DMS53 (cell line): ENCODE data around the gene CNN2.

Experiments
- DNase-seq: peaks from one replicate; lab custom pipeline; 2025; lab: John Stamatoyannopoulos, UW

Gene CNN2

DNA sequence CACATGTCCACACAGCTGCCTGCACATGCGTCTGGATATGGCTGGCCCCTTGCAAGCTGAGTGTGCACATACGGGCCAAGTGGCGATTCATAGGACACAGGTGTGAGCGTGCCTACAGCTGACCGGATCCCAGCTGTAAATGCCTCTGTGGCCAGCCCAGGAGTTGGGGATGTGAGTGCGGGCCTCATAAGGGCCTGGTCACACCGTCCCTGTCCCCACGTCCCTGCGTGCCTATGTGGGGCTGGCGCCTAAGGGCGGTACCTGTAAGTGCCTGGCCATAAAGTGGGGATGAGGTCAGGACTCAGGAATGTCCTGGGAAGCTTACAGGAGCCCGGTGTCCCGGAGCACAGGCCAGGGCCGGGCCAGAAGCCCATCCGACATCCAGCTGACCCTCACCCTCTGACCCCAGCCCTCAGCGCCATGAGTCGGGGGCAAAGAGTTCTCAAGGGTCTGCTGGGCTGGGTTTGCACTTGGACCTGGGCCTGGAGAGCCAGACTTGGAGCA is 39.2 kb downstream of the CNN2 start:
- peak; percentile 75 for DNase-seq

DNA sequence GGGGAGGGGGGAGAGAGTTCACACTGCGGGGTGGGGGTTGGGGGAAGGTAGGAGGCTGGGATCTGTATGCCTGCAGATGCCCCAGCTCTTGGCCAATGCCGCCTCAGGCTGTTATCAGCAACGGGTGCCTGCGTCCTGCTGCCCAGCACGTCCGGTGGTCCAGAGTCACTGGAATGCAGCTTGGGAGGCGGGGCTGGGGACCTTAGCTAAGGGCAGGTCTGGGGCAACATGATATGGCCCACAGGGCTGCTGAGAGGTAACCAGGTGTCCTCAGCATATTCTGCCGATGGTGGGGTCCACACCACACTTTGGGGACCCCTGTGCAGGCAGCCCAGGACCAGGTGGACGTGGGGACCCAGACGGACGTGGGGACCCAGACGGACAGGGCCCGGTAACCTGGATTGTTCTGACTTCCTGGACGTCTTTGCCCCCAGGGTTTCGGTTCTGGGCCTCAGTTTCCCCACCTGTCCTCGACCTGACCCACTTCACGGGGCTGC is 39.9 kb downstream of the CNN2 start:
- no peak for DNase-seq

DNA sequence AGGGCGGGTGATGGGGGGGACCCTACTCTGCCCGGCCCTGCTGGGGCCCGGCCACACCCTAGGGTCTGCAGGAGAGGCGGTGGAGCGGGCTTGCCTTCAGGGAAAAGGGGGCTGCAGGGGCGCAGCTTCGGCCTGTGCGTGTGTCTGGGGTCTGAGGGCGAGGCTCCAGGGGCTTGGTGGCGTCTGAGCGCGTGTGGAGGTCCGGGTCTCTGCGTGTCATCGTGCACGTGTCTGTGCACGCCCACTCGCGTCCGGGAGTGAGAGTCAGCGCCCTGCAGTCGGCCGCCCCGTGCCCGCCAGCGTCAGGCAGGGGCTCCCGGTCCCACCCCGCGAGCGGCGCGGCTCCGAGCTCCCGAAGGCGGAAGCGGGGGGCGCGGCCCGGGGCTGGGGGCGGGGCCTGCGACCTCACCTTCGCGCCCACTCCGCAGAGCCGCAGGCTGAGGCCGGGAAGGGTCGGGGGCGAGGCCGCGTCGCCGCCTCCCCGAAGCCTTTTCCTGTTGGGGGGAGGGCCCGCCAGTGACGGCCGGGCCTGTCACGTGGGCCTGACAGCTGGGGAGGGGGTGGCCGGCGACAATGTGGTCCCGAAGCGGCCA is 40.4 kb downstream of the CNN2 start, which contains the start of gene ARHGAP45:
Gene ARHGAP45, plus strand, starts transcription at position 420 of the 593 bp plus-strand sequence. CDS start 239 bp downstream, outside the sequence.
- DNase-seq: peak; percentile 45

DNA sequence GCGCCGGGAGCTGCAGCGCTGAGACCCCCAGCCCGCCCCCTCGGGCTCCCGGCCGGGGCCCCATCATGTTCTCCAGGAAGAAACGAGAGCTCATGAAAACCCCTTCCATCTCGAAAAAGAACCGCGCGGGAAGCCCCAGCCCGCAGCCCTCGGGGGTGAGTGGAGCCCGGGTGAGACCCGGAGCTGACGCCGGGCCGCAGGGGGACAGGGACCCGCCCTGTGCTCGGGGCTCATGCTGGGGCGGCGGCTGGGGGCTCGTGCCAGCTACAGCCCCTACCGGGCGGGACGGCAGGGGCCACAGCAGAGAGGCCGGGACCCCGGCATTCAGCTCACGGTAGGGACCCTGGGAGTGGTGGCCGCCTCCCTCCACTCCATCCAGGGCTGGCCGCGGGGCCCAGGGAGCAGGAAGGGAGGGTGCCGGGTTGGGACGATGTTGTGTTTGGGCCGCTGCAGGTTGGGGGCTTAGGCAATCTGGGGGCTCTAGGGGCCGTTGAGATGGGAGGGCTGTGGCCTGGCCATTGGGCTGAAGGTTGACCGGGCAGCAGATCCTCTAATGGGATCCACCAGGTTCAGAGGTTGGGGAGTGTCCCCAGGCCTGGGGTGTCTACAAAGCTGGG is 41.0 kb downstream of the CNN2 start:
- DNase-seq: peak; percentile 40

DNA sequence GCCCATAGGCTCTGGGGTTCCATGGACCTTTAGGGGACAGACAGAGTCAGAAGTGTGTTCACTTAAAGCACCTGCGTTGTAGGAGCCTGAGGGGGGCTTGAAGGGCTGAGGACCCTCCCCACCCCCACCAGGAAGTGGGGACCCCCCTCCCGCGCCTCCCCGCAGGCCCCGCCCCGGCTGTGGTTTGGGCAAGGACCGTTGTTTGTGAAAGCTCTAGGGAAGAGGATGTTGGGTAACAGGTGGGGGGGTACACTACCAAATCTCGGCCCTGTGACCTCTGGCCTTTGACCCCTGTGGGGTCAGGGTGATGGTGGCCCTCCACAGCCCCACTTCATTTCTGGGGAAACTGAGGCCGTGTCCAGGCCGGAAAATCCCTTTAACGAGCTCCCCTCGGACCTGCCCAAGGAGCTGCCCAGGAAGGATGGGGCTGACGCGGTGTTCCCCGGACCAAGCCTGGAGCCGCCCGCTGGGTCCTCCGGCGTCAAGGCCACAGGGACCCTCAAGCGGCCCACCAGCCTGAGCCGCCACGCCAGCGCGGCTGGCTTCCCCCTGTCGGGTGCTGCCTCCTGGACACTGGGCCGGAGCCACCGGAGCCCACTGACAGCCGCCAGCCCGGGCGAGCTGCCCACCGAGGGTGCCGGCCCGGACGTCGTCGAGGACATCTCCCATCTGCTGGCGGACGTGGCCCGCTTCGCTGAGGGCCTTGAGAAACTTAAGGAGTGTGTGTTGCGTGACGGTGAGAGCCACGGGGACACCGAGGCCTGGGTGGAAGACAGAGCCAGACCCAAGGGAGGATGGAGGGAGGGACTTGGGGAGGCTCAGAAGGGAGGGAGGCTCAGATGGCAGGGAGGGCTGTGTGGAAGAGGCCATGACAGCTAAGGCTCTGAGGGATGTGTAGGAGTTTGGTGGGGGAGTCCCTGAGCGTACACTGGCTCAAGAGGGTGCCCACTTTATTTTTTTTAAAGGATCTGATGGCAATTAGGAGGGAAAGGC is 41.9 kb downstream of the CNN2 start:
- DNase-seq: no peak

DNA sequence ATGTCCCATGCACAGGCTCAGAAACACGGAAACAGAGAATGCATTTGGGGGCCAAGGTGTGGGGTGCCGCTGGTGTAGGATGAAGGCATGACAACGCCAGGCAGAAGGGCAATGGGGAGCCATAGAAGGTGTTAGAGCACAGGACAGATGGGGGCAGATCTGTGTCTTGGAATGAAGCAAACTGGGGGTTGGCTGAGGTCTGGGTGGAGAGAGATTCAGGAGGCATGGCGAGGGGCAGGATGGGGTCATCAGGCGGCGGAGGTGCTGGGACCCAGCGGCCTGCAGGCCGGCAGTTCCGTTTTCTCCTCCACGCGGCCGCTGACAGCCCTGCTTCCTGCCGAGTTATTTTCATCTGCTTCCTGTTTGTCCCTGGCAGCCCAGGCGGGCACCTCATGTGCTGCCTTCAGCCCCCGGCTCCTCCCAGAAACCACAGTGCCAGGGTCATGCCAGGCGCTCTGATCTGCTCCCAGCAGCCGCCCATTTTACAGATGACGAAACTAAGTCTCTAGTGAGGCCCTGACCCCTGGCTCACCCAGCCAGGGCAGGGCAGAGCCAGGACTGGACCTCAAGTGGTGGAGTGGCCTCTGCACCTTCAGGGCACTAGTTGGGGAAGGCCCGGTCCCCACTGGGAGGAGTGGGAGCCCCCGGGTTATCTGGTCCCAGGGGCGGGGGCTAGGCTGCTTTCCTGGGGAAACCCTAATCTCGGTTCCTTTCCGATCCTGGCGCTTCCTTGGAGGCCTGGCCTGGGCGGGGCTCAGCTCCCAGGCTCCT is 42.8 kb downstream of the CNN2 start:
- peak; percentile 33 for DNase-seq

DNA sequence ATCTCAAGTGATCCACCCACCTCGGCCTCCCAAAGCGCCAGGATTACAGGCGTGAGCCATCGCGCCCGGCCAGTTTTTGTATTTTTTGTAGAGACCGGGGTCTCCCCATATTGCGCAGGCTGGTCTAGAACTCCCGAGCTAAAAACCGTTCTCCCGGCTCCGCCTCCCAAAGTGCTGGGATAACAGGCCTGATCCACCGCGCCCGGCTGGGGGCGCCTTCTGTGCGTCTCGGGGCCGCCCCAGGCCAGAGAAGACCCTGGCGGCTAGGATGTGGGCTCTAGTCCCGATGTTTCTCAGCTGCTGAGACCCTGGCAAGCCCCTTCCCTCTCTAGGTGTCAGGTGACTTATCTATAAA is 44.1 kb downstream of the CNN2 start:
- DNase-seq: peak; percentile 33

DNA sequence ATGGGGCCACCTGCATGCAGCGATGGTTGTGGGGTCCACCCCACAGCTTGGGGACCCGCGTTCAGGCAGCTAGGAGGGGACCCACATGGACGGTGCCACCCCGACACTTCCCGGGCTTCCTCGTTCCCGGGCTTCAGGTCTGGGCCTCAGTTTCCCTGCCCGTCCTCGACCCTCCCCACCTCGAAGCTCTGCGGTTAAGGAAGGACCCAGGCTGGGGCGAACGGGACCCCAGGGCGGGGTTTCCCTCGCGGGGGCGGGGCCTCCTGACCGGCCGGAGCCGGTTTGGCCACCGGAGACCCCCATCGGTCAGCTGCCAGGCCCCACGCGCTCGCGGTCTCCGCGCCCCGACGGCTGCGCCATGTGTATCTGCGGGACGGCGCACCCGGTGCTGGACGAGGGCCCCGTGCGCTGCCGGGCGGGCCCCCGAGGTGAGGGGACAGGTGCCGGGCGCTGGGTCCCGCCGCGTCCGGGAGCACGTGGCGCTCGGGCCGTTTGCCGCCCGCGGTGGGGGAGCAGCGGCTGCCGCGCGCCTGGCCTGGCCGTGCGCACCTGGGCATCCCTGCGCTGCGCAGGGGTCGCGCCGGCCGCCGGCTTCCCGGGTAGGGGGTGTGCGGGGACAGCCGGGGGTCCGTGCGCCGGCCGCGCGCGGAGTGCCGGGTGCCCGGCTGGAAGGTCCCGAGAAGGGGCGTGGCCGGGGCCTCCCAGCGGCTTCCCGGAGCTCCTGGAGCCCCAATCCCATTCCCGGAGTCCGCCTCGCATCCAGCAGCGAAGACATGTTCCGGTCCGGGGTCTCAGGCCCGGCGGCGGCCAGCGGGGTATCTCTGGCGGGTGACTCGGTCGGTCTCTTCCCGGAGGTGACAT is 44.8 kb downstream of the CNN2 start:
- DNase-seq: peak; percentile 59

DNA sequence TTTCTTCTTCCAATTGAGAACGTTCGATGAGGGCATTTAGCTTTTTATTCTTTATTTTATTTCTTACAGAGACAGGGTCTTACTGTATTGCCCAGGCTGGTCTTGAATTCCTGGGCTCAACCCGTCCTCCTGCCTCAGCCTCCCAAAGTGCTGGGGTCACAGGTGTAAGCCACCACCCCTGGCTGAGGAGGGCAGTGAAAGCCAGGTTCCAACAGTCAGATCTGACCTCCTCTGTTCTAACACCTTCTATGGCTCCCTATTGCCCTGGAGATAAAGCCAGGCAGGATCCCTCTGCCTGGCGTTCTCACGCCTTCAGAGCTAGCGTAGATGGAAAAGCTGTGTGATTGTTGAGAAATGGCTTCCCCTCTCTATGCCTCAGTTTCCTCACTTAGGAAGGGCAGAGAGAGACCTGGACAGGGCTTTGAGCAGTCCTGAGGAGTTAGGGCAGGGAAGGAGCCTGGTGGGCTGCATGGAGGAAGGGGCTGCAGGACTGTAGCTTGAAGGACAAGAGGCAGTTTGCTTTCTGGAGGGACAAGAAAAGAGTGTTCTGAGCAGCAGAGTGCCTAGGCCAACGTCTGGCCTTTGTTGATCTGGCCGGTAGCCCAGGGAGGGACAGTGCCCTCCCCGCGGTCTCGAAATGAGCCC is 46.1 kb downstream of the CNN2 start:
- DNase-seq: no peak

DNA sequence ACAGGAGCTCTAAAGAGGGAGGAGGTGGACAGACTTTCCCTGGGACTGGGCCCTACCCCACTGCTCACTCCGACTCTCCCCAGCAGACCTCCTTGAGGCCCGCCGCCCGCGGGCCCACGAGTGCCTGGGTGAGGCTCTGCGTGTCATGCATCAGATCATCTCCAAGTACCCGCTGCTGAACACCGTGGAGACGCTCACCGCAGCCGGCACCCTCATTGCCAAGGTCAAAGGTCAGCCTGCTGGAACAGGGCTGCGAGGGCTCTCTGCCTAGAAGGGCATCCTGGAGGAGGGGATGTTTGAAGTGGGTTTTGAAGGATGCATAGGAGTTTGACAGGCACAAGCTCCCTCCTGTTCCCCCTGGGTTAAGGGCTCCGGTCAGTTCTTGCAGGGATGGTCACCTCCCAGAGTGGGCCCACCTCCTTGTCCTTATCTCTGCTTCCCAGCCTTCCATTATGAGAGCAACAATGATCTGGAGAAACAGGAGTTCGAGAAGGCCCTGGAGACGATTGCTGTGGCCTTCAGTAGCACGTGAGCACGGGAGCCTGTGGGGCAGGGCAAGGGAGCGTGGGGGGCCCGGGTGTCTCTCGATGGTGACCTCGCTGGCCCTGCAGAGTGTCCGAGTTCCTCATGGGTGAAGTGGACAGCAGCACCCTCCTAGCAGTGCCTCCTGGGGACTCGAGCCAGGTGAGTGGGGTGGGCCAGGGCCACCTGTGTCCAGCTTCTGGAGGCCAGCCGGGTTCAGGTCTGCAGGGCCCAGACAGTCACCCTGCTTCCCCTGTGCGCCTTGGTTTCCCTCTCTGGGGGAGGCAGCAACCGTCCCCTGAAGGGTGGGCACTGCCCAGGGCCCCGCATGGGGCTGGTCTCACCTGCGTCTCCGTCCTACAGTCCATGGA is 46.9 kb downstream of the CNN2 start:
- peak; percentile 55 for DNase-seq

DNA sequence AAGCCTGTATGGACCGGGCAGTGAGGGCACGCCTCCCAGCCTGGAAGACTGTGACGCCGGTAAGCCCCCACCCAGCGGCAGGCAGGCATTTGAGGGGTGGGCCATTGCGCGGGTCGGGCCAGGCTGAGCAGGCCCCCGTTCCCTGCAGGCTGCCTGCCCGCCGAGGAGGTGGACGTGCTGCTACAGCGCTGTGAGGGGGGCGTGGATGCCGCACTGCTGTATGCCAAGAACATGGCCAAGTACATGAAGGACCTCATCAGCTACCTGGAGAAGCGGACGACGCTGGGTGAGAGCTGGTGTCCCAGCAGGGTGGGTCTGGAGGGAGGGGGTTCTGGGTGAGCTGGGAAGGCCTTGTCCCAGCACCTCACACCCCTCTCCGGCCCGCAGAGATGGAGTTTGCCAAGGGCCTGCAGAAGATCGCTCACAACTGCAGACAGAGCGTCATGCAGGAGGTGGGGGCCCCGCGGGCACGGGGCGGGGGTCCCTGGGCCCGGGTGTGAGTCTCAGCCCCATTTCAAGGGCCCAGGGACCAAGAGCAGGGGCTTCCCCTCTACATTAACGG is 47.6 kb downstream of the CNN2 start:
- DNase-seq: no peak

DNA sequence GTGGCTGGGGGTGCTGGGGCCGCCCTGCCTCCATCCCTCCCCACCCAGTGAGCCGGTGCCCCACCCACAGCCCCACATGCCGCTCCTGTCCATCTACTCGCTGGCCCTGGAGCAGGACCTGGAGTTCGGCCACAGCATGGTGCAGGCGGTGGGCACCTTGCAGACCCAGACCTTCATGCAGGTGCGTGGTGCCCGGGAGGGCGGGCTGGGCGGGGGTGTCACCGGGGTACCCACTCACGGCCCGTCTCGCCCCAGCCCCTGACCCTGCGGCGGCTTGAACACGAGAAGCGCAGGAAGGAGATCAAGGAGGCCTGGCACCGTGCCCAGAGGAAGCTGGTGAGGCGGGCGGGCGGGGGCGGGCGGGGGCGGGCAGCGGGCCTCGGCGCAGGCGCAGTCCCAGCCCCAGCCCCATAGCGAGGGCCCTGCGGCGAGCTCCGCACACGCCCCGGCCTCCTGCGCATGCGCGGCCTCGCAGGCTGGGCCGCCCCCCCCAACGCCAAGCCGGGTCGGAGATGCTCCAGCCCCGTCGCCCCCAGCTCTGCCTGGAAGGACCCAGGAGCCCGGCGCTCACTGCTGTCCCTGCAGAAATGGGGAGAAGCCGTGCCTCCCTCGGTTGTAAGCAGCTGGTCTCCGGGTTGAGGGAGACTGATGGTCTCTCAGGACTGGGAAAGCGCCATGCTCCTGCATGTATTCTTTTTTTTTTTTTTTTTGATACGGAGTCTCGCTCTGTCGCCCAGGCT is 48.3 kb downstream of the CNN2 start:
- peak; percentile 93 for DNase-seq

DNA sequence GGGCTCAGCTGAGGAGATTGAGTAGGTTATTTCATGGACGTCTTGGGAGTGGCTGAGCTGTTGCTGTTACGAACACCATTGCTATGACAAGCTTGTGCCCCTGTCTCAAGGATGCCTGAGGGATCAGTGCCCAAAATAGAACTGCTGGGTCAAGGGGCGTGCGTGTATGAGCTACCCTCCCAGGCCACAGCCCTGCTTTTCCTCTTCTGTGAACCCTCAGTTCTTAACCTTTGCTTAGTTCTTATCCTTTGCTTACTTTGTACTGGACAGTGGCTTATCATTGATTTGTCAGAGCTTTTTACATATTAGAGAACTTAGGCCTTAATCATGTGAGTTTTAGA is 49.6 kb downstream of the CNN2 start:
- no peak for DNase-seq

DNA sequence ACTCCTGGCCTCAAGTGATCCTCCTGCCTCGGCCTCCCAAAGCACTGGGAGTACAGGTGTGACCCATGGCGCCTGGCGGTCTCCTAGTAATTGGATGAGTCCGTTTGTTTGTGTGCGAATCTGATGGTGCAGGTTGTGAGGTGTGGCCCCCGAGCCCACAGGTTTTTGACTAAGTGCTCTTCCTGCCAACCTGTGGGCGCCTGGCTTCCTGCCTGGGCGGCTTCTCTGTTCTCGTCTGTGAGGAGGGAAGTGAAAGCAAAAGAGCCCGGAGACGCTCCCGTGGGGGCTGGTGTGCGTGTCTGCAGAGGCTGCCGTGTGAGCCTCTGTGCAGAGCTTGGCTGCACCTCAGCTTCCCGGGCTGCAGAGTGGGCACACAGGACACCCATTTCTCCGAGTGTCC is 50.5 kb downstream of the CNN2 start:
- peak; percentile 73 for DNase-seq

DNA sequence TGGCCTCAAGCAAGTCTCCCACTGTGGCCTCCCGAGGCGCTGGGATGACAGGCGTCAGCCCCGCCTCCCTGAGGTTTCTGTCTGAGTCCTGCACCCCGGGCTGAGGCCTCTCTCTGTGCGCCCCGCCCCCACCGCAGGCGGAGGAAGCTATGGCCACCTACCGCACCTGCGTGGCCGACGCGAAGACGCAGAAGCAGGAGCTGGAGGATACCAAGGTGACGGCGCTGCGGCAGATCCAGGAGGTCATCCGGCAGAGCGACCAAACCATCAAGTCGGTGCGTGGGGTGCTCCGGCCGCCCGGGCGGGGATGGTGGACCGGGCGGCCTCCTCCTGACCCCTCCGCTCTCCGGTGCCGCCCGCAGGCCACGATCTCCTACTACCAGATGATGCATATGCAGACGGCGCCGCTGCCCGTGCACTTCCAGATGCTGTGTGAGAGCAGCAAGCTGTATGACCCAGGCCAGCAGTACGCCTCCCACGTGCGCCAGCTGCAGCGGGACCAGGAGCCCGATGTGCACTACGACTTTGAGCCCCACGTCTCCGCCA is 53.2 kb downstream of the CNN2 start:
- no peak for DNase-seq

DNA sequence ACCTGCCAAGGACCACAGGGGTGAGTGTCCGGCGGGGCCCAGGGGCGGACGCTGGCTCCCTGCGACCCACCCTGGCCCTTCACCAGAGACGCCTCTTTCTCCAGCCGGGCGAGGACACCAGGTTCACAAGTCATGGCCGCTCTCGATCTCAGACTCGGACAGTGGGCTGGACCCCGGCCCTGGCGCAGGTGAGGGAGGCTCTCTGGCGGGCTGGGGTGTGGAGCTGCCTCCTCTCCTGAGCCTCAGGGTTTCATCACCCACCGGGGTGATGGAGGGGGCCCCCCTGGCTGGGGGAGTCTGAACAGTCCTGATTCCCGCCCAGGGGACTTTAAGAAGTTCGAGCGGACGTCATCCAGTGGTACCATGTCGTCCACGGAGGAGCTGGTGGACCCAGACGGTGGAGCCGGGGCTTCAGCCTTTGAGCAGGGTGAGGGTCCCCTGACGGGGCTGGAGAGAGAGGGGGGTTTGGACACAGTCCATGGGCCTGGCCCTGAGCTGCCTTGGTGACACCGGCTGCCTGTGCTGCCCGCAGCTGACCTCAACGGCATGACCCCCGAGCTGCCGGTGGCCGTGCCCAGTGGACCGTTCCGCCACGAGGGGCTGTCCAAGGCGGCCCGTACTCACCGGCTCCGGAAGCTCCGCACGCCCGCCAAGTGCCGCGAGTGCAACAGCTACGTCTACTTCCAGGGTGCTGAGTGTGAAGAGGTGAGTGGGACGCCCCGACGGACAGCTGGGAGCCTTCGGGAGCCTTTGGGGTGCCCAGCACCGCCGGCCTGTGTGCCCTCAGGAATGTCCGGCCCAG is 54.2 kb downstream of the CNN2 start:
- no peak for DNase-seq
